SK-N-MC (cell line): Measurements from ENCODE around the gene HADH.

Experiments
- EZH2 ChIP-seq: fragments of 200-600 bp; sonication (generic); IDR thresholded peaks from one replicate; pipeline ENCODE4 v1.6.1; 2017; ENCODE audit warnings: antibody characterized with exemption
- FOXP2 ChIP-seq: optimal IDR thresholded peaks from 2 replicates; pipeline ENCODE3; 2011; ENCODE audit warnings: mild to moderate bottlenecking, moderate library complexity; ENCODE audit not compliant: insufficient read depth; ENCODE audit errors: extremely low read length, control extremely low read depth
- POLR2AphosphoS5 ChIP-seq: IDR thresholded peaks from 2 replicates; pipeline ENCODE4 v1.6.1; 2012; ENCODE audit warnings: mild to moderate bottlenecking, low read depth, low read length, borderline replicate concordance

DNA sequence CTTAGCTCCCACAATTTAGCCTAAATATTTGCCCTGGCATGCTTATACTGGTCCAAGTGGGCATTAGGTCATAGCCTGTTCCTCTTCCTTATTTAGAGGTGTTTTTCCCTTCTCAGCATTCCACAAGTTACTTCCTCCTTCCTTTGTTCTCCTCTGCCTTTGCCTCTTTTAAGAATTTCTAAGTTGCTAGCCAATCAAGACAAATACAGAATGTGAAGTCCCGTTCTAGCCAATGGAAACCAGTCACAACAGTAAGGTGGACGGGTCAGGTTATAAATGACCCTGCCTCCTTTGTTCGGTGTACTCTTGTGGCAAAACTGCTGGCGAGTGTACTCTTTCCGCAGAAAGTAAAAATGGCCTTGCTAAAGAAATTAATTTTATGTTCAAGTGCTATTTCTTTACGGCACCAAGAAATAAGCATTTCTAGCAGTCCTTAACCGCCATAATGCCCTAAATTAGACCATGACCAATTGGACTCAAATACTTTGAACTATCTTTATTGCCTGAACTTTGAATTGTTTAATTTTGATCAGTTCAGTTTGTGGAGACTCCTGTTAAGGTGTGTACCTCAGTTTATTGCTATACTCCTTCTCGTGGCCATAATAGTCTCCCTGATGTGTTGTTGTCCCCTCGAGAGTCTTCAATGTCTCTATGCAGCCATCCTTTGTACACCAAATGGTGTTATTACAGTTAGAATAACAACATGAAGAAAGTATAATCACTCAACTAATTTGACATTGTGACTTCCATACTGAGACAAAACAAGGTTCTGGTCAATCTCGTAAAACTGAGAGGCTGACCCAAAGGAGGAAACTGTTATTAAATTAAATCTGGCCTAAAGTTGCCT is 1.6 kb upstream of the HADH start:
- TF ChIP-seq EZH2 (no peak), POLR2AphosphoS5 (no peak), FOXP2 (no peak)
